Endothelial cell of umbilical vein (primary cell): ENCODE results near the gene HJV. TPM values are rescaled to one million over a fixed set of nuclear protein-coding genes. Genes with fewer than 3 reads are reported as not detected.

Experiments
- BruUV-seq: library from RNA; stranded (reverse); fragments of 400-500 nt; replicated peaks from 2 replicates; lab custom pipeline; 2021; lab: Mats Ljungman, UMichigan
- CTCF ChIA-PET: fragments of 300-600, 350-600 bp; sonication (Branson Sonifier 250); formaldehyde crosslinking; loops from one replicate; lab custom pipeline; 2021; ENCODE audit warnings: antibody characterized with exemption, inconsistent platforms; lab: Charles Lee
- POLR2A ChIA-PET: fragments of 300-600, 350-600 bp; sonication (Branson Sonifier 250); formaldehyde crosslinking; loops from one replicate; lab custom pipeline; 2021; ENCODE audit warnings: antibody characterized with exemption, inconsistent platforms; lab: Charles Lee
- DNase-seq: peaks from one replicate; pipeline ENCODE4 v3.0.0-alpha.2; 2011; ENCODE audit warnings: low read depth, low spot score
- FAIRE-seq: peaks from 2 replicates; lab custom pipeline; 2011; peaks lifted over from hg19 to GRCh38; lab: Jason Lieb, UNC
- H2AFZ ChIP-seq: 2 replicates; pipeline ENCODE4 v1.6.0; 2012; ENCODE audit warnings: low read depth, low read length, control low read depth, inconsistent platforms
- H3K27ac ChIP-seq: 2 replicates; pipeline ENCODE4 v1.5.1; 2011; ENCODE audit warnings: low read depth, mild to moderate bottlenecking, control low read depth, low read length, moderate library complexity; ENCODE audit not compliant: insufficient read depth
- H3K27me3 ChIP-seq, 2 experiments: 2 replicates each; pipeline versions ENCODE4 v1.6.0 to v1.6.1; 2011; ENCODE audit warnings: low read length in 2 of 2, mixed read lengths in 1 of 2; ENCODE audit not compliant: control insufficient read depth in 2 of 2, insufficient read depth in 2 of 2
- H3K36me3 ChIP-seq, 2 experiments: 2 replicates in 1 of 2; 3 replicates in 1 of 2; pipeline ENCODE4 v1.5.1; 2011; ENCODE audit warnings: low read length in 2 of 2, mild to moderate bottlenecking in 1 of 2, moderate library complexity in 1 of 2; ENCODE audit not compliant: control insufficient read depth in 2 of 2, insufficient read depth in 2 of 2; ENCODE audit errors: extremely low read depth in 1 of 2
- H3K4me1 ChIP-seq: 3 replicates; pipeline ENCODE4 v1.5.1; 2011; ENCODE audit warnings: mild to moderate bottlenecking, low read length; ENCODE audit not compliant: control insufficient read depth, insufficient read depth; ENCODE audit errors: extremely low read depth
- H3K4me2 ChIP-seq: 2 replicates; pipeline ENCODE4 v1.6.1; 2011; ENCODE audit warnings: low read length, control low read depth, mixed read lengths; ENCODE audit not compliant: insufficient read depth
- H3K4me3 ChIP-seq, 3 experiments: fragments of 200-600 bp in 1 of 3; sonication (generic), shearing (Covaris generic) in 1 of 3; replicated peaks in 1 of 3; 2 replicates each; pipeline ENCODE4 v1.5.1; 2011 to 2016; ENCODE audit warnings: control low read depth in 3 of 3, low read length in 3 of 3, mild to moderate bottlenecking in 2 of 3, inconsistent platforms in 1 of 3, low read depth in 1 of 3, moderate library complexity in 1 of 3; ENCODE audit not compliant: insufficient read depth in 1 of 3
- H3K79me2 ChIP-seq: 2 replicates; pipeline ENCODE4 v1.6.0; 2012; ENCODE audit warnings: low read length, inconsistent platforms; ENCODE audit not compliant: control insufficient read depth, insufficient read depth
- H3K9ac ChIP-seq: replicated peaks from 2 replicates; pipeline ENCODE3; 2011; ENCODE audit warnings: low read length, control low read depth; ENCODE audit not compliant: insufficient read depth; ENCODE audit errors: extremely low read depth
- H3K9me1 ChIP-seq: replicated peaks from 3 replicates; pipeline ENCODE4 v1.6.0; 2011; ENCODE audit warnings: mild to moderate bottlenecking, low read length; ENCODE audit not compliant: control insufficient read depth, insufficient read depth; ENCODE audit errors: extremely low read depth
- H3K9me3 ChIP-seq: replicated peaks from 2 replicates; pipeline ENCODE4 v1.5.1; 2012; ENCODE audit warnings: low read length, inconsistent platforms; ENCODE audit not compliant: control insufficient read depth, insufficient read depth
- H4K20me1 ChIP-seq: replicated peaks from 2 replicates; pipeline ENCODE3; 2011; ENCODE audit warnings: mild to moderate bottlenecking, low read length; ENCODE audit not compliant: control insufficient read depth, insufficient read depth; ENCODE audit errors: extremely low read depth
- EZH2 ChIP-seq: IDR thresholded peaks from 2 replicates; pipeline ENCODE4 v1.6.1; 2012; ENCODE audit warnings: borderline replicate concordance, low read depth, mild to moderate bottlenecking, moderate library complexity, low read length, inconsistent platforms; ENCODE audit not compliant: severe bottlenecking
- FOS ChIP-seq: IDR thresholded peaks from 2 replicates; pipeline ENCODE4 v1.6.1; 2011; ENCODE audit warnings: mild to moderate bottlenecking, low read length, moderate library complexity, borderline replicate concordance; ENCODE audit not compliant: insufficient read depth
- JUN ChIP-seq: IDR thresholded peaks from 2 replicates; pipeline ENCODE4 v1.6.1; 2011; ENCODE audit warnings: borderline replicate concordance, low read depth; ENCODE audit not compliant: insufficient read length, insufficient read depth
- MAX ChIP-seq: IDR thresholded peaks from 2 replicates; pipeline ENCODE4 v1.6.1; 2011; ENCODE audit not compliant: insufficient read depth, insufficient read length
- POLR2AphosphoS5 ChIP-seq: IDR thresholded peaks from 2 replicates; pipeline ENCODE4 v1.6.1; 2012; ENCODE audit warnings: low read depth, mild to moderate bottlenecking, control low read depth, low read length, moderate library complexity; ENCODE audit not compliant: insufficient read depth
- dilution Hi-C: fragments of 300-500 bp; cut with MboI; formaldehyde crosslinking; loops from one replicate; pipeline ENCODE4 v1.15.0; 2019; ENCODE audit warnings: low sequenced_read_pairs; ENCODE audit not compliant: extremely low pct_ligation_motif_present
- intact Hi-C: fragments of 100-400 bp; cut with micrococcal nuclease; formaldehyde crosslinking; loops from one replicate; pipeline ENCODE4 v1.10.0; 2022
- polyA plus RNA-seq, 4 experiments: library from polyadenylated mRNA; depleted of rRNA in 3 of 4; stranded (reverse) in 3 of 4; unstranded in 1 of 4; fragments of >200 nt; gene quantifications; 2 replicates each; pipeline versions ENCODE4 v1.2.1 to v1.2.3, GENCODE V29; 2011 to 2012; ENCODE audit warnings: missing spikeins in 1 of 4
- total RNA-seq: library from RNA; stranded (reverse); gene quantifications from 2 replicates; pipeline ENCODE4 v1.2.3, GENCODE V29; 2021

HJV gene
- total and polyA plus RNA-seq, 2 donors (not counting 3 experiments of a cell fraction or from before 2014, with no cell fraction given), result not detected

- dilution Hi-C loops (no loop called here), intact Hi-C loops (no loop called here)
- Histone ChIP-seq H3K4me1 (peaks cover 26% of the 10 kb centered on the region), H2AFZ (no peak overlapping the region), H3K27me3 (no peaks in the 10 kb centered on the region), H3K9me1 (no peaks in the 10 kb centered on the region), H3K27ac (no peak overlapping the region), H3K36me3 (no peaks in the 10 kb centered on the region), H3K4me2 (no peak overlapping the region), H4K20me1 (no peaks in the 10 kb centered on the region), H3K9ac (no peak overlapping the region), H3K79me2 (no peaks in the 10 kb centered on the region), H3K4me3 (no peak overlapping the region), H3K9me3 (no peaks in the 10 kb centered on the region)
- CTCF ChIA-PET, result interaction anchor here (20.0 kb wide), 1 partner anchor 31 kb away, joined by 496 read pairs; no protein-coding TSS in a partner anchor
- POLR2A ChIA-PET, result no interaction called here
- FAIRE-seq (no peak), DNase-seq (no peak)
- no TSS peak for BruUV-seq
- TF ChIP-seq MAX, result no peak
- no peak for TF ChIP-seq POLR2AphosphoS5
These were observed 46.3 kb downstream of the HJV start for GRCh38 chr1:145975216-145975615.

GRCh38 chr1:145974721-145975120 lies 46.8 kb downstream of the HJV start:
- no peak for FAIRE-seq
- no TSS peak for BruUV-seq
- Histone ChIP-seq H3K4me3 (no peak overlapping the region), H3K4me2 (no peak overlapping the region), H3K27me3 (no peaks in the 10 kb centered on the region), H3K27ac (no peak overlapping the region), H3K36me3 (no peaks in the 10 kb centered on the region), H3K79me2 (no peaks in the 10 kb centered on the region), H3K4me1 (peaks cover 21% of the 10 kb centered on the region), H2AFZ (no peak overlapping the region), H4K20me1 (no peaks in the 10 kb centered on the region), H3K9me1 (no peaks in the 10 kb centered on the region), H3K9me3 (no peaks in the 10 kb centered on the region), H3K9ac (no peak overlapping the region)
- DNase-seq, result no peak
- ChIA-PET POLR2A (no interaction called here), CTCF (interaction anchor here (20.0 kb wide), 1 partner anchor 32 kb away, joined by 496 read pairs; no protein-coding TSS in a partner anchor)
- dilution Hi-C loops (no loop called here), intact Hi-C loops (no loop called here)
- TF ChIP-seq FOS (no peak), POLR2AphosphoS5 (no peak), JUN (no peak), EZH2 (no peak)
